CD4-positive, alpha-beta T cell (primary cell): ENCODE measurements around the gene DNM1. TPM values are rescaled to one million over a fixed set of nuclear protein-coding genes. Genes with fewer than 3 reads are reported as not detected.

ENCODE experiments used
- ATAC-seq: fragments of 200-7000 bp; cut with Tn5 transposase; one replicate; pipeline ENCODE4 v1.10.0; 2022; ENCODE audit warnings: mild to moderate bottlenecking; ENCODE audit not compliant: poor library complexity
- CTCF ChIA-PET: fragments of 350-600 bp; sonication (Branson Sonifier 250); formaldehyde crosslinking; loops from one replicate; lab custom pipeline; 2021; ENCODE audit warnings: antibody characterized with exemption, inconsistent platforms; lab: Charles Lee
- POLR2A ChIA-PET: fragments of 350-600 bp; sonication (Branson Sonifier 250); formaldehyde crosslinking; loops from one replicate; lab custom pipeline; 2021; ENCODE audit warnings: antibody characterized with exemption, inconsistent platforms; lab: Charles Lee
- DNase-seq, 14 experiments: peaks; one replicate each; pipeline ENCODE4 v3.0.0-alpha.2; 2013 to 2020; ENCODE audit warnings: mixed read lengths in 2 of 14
- H3K27ac ChIP-seq, 2 donors: one replicate each; pipeline versions ENCODE4 v1.5.1 to v1.7.0; 2013; ENCODE audit warnings: low read length in 2 of 2, low read depth in 1 of 2, mild to moderate bottlenecking in 1 of 2
- H3K27me3 ChIP-seq, 2 experiments: 1 replicate in 1 of 2; 2 replicates in 1 of 2; pipeline versions ENCODE4 v1.6.1 to v1.7.0; 2013; ENCODE audit warnings: low read length in 2 of 2, control low read depth in 1 of 2, mild to moderate bottlenecking in 1 of 2, moderate library complexity in 1 of 2; ENCODE audit not compliant: insufficient read depth in 2 of 2, control insufficient read depth in 1 of 2
- H3K36me3 ChIP-seq: one replicate; pipeline ENCODE4 v1.6.1; 2013; ENCODE audit warnings: low read length, control low read depth; ENCODE audit not compliant: insufficient read depth
- H3K4me1 ChIP-seq: one replicate; pipeline ENCODE4 v1.6.1; 2013; ENCODE audit warnings: low read length, control low read depth; ENCODE audit not compliant: insufficient read depth
- H3K4me3 ChIP-seq: one replicate; pipeline ENCODE4 v1.5.1; 2013; ENCODE audit warnings: mild to moderate bottlenecking, low read length, moderate library complexity
- H3K9me3 ChIP-seq, 2 experiments: 1 replicate in 1 of 2; 2 replicates in 1 of 2; pipeline versions ENCODE4 v1.6.1 to v1.7.0; 2013; ENCODE audit warnings: low read length in 2 of 2, mild to moderate bottlenecking in 2 of 2, control low read depth in 1 of 2, moderate library complexity in 1 of 2; ENCODE audit not compliant: control insufficient read depth in 1 of 2, insufficient read depth in 1 of 2
- H3K27ac Mint-ChIP-seq: one replicate; pipeline ENCODE4 v1.8.0; 2020; ENCODE audit warnings: mixed read lengths
- H3K27me3 Mint-ChIP-seq: one replicate; pipeline ENCODE4 v1.8.0; 2021; ENCODE audit warnings: mixed read lengths
- H3K36me3 Mint-ChIP-seq: one replicate; pipeline ENCODE4 v1.8.0; 2021; ENCODE audit warnings: low read depth, mixed read lengths
- H3K4me1 Mint-ChIP-seq: one replicate; pipeline ENCODE4 v1.8.0; 2021; ENCODE audit warnings: low read depth, mixed read lengths
- H3K4me3 Mint-ChIP-seq: one replicate; pipeline ENCODE4 v1.8.0; 2020; ENCODE audit warnings: mild to moderate bottlenecking, mixed read lengths
- H3K9me3 Mint-ChIP-seq: one replicate; pipeline ENCODE4 v1.8.0; 2020; ENCODE audit warnings: mixed read lengths
- intact Hi-C, 2 experiments: fragments of 100-400 bp; cut with DNase I in 1 of 2; cut with micrococcal nuclease in 1 of 2; formaldehyde crosslinking; loops; one replicate each; pipeline versions ENCODE4 v1.15.1 to v1.9.0; 2023 to 2025; cut with DNase I, micrococcal nuclease
- total RNA-seq, 174 experiments: library from RNA in 2 of 174; stranded (reverse) in 2 of 174; gene quantifications; one replicate each; pipeline ENCODE4 v1.2.3 and lab custom pipeline; 2021 to 2026
- TF ChIP-seq, protein P1 (sequence below): fragments of 200-600 bp; IDR thresholded peaks from one replicate; pipeline ENCODE4 v1.8.0; 2022; ENCODE audit warnings: antibody characterized with exemption, mild to moderate bottlenecking

DNM1 gene
- total RNA-seq, 2 experiments from 2014 or later, result 1.8 to 2.5 TPM

DNA sequence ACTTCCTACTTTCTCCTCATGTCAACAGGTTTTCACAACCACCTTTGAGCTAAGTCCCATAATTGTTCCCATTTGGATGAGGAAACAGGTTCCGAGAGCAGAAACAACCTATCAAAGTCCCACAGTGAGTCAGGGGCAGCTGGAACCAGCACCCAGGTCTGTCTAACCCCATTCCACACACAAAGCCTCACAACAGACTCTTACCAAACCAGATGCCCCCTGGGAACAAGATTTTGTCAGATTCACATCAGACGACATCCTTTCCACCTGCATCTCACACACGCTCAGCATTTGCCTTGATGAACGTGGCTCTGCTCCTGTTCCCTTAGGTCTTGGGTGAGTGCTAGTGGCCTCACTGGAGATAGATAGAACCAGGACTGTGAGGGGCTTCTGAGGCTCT lies 89.9 kb downstream of the DNM1 start:
- Mint-ChIP-seq H3K4me3 (no peak overlapping the region), H3K36me3 (peaks cover 16% of the 10 kb centered on the region), H3K9me3 (no peaks in the 10 kb centered on the region), H3K4me1 (peaks cover 5% of the 10 kb centered on the region), H3K27ac (no peak overlapping the region), H3K27me3 (no peaks in the 10 kb centered on the region)
- Histone ChIP-seq H3K27ac (no peak overlapping the region), H3K9me3 (no peaks in the 10 kb centered on the region), H3K27me3 (no peaks in the 10 kb centered on the region), H3K36me3 (peaks cover 3% of the 10 kb centered on the region), H3K4me3 (no peak overlapping the region), H3K4me1 (no peaks in the 10 kb centered on the region)
- DNase-seq, result no peak
- ChIA-PET CTCF (interaction anchor here (1.0 kb wide), 1 partner anchor 48 kb away, joined by 4 read pairs; no protein-coding TSS in a partner anchor), POLR2A (interaction anchor here (1.1 kb wide), 1 partner anchor 17 kb away, joined by 3 read pairs; the partner anchor contains the start of genes GOLGA2 and SWI5)
- no peak for ATAC-seq
- intact Hi-C loops, result no loop called here
- TF ChIP-seq, protein P1, sequence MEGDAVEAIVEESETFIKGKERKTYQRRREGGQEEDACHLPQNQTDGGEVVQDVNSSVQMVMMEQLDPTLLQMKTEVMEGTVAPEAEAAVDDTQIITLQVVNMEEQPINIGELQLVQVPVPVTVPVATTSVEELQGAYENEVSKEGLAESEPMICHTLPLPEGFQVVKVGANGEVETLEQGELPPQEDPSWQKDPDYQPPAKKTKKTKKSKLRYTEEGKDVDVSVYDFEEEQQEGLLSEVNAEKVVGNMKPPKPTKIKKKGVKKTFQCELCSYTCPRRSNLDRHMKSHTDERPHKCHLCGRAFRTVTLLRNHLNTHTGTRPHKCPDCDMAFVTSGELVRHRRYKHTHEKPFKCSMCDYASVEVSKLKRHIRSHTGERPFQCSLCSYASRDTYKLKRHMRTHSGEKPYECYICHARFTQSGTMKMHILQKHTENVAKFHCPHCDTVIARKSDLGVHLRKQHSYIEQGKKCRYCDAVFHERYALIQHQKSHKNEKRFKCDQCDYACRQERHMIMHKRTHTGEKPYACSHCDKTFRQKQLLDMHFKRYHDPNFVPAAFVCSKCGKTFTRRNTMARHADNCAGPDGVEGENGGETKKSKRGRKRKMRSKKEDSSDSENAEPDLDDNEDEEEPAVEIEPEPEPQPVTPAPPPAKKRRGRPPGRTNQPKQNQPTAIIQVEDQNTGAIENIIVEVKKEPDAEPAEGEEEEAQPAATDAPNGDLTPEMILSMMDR, result no peak

DNA sequence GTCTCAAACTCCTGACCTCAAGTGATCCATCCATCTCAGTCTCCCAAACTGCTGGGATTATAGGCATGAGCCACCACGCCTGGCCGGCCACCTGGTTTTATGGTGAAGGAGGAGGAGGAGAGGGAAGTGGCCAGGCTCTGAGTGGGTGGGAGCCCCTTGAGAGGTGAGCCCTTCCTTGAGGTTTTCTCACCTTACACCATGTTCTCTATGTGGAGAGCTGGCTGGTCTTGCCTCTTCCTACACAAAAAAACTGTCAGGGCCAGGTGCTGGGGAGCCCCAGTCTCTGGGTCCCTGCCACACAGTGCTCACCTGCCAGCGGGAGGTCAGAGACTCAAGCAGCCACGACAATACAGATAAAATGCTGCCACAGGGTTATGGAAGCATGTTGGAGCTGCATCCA lies 91.0 kb downstream of the DNM1 start:
- Histone ChIP-seq H3K4me1 (no peaks in the 10 kb centered on the region), H3K9me3 (no peaks in the 10 kb centered on the region), H3K27me3 (no peaks in the 10 kb centered on the region), H3K36me3 (no peaks in the 10 kb centered on the region), H3K4me3 (no peak overlapping the region), H3K27ac (no peak overlapping the region)
- Mint-ChIP-seq H3K4me3 (no peak overlapping the region), H3K4me1 (peaks cover 5% of the 10 kb centered on the region), H3K27ac (no peak overlapping the region), H3K36me3 (peaks cover 6% of the 10 kb centered on the region), H3K27me3 (no peaks in the 10 kb centered on the region), H3K9me3 (no peaks in the 10 kb centered on the region)
- no peak for ATAC-seq
- POLR2A ChIA-PET, result interaction anchor here (1.1 kb wide), 1 partner anchor 18 kb away, joined by 3 read pairs; the partner anchor contains the start of genes GOLGA2 and SWI5
- intact Hi-C loops, result loop anchor here in 1 of 2 experiments (2.0 kb wide), 2 partner anchors 47 to 119 kb away; partner anchors contain the start of gene SLC27A4
- TF ChIP-seq, protein P1, result no peak
- CTCF ChIA-PET, result interaction anchor here (1.5 kb wide), 1 partner anchor 11 kb away, joined by 4 read pairs; no protein-coding TSS in a partner anchor
- no peak for DNase-seq

GRCh38 chr9:128296340-128297220 lies 93.4 kb downstream of the DNM1 start:
- intact Hi-C loops, result loop anchor here in 1 of 2 experiments (5.0 kb wide), 1 partner anchor 66 kb away; no protein-coding TSS in a partner anchor
- ChIA-PET POLR2A (no interaction called here), CTCF (interaction anchor here (1.5 kb wide), 1 partner anchor 66 kb away, joined by 8 read pairs; no protein-coding TSS in a partner anchor)
- TF ChIP-seq, protein P1, result no peak
- DNase-seq, result no peak
- no peaks in the 10 kb centered on the region for H3K4me1 ChIP-seq
- Mint-ChIP-seq H3K4me3 (no peak overlapping the region), H3K4me1 (peaks cover 5% of the 10 kb centered on the region), H3K36me3 (peaks cover 4% of the 10 kb centered on the region), H3K27ac (no peak overlapping the region), H3K9me3 (no peaks in the 10 kb centered on the region), H3K27me3 (no peaks in the 10 kb centered on the region)
- H3K4me3 ChIP-seq, result no peak overlapping the region
- H3K27me3 ChIP-seq, result no peaks in the 10 kb centered on the region
- H3K27ac ChIP-seq, result no peak overlapping the region
- no peak for ATAC-seq
- no peaks in the 10 kb centered on the region for H3K36me3 ChIP-seq
- H3K9me3 ChIP-seq, result no peaks in the 10 kb centered on the region
